ENCODE measurements around the gene ADPRHL1.

GRCh38 chr13:113489171-113489548, 35.9 kb upstream of the ADPRHL1 start:
- TF ChIP-seq CTCF (conservative IDR thresholded peaks at IDR 0.05), result peak; percentile 55
- TF ChIP-seq ZFX (IDR thresholded peaks at IDR 0.05), result no peak
